BJ (cell line): Measurements from ENCODE around the gene SBSN. TPM values are rescaled to one million over a fixed set of nuclear protein-coding genes. Genes with fewer than 3 reads are reported as not detected.

Experiments
- CTCF ChIA-PET: fragments of 350-600 bp; formaldehyde crosslinking; extraction: SDS; loops from one replicate; lab custom pipeline; 2021; ENCODE audit warnings: antibody characterized with exemption, inconsistent platforms; lab: Yijun Ruan, JAX
- POLR2A ChIA-PET: fragments of 300-600 bp; sonication (Branson Sonifier 250); formaldehyde crosslinking; extraction: SDS; loops from one replicate; lab custom pipeline; 2021; ENCODE audit warnings: antibody characterized with exemption; lab: Charles Lee
- DNase-seq: peaks from one replicate; pipeline ENCODE4 v3.0.0-alpha.2; 2011; ENCODE audit warnings: low read depth
- H3K27me3 ChIP-seq: 2 replicates; pipeline ENCODE4 v1.6.0; 2011; ENCODE audit warnings: low read length; ENCODE audit not compliant: control insufficient read depth, insufficient read depth
- H3K36me3 ChIP-seq: 2 replicates; pipeline ENCODE4 v1.5.1; 2011; ENCODE audit warnings: low read length; ENCODE audit not compliant: control insufficient read depth, insufficient read depth
- H3K4me3 ChIP-seq: 2 replicates; pipeline ENCODE4 v1.5.1; 2011; ENCODE audit warnings: low read depth, mild to moderate bottlenecking, control low read depth, low read length
- polyA plus RNA-seq: library from polyadenylated mRNA; depleted of rRNA; stranded (reverse); fragments of >200 nt; gene quantifications from 2 replicates; pipeline ENCODE4 v1.2.3, GENCODE V29; 2011
- TF ChIP-seq, protein P1 (sequence below): IDR thresholded peaks from 2 replicates; pipeline ENCODE4 v1.5.1; 2011; ENCODE audit warnings: low read depth, mild to moderate bottlenecking, control low read depth, inconsistent platforms, low read length, moderate library complexity; ENCODE audit not compliant: insufficient read depth

SBSN gene
- polyA plus RNA-seq, 1 experiment = 1.6 TPM

DNA sequence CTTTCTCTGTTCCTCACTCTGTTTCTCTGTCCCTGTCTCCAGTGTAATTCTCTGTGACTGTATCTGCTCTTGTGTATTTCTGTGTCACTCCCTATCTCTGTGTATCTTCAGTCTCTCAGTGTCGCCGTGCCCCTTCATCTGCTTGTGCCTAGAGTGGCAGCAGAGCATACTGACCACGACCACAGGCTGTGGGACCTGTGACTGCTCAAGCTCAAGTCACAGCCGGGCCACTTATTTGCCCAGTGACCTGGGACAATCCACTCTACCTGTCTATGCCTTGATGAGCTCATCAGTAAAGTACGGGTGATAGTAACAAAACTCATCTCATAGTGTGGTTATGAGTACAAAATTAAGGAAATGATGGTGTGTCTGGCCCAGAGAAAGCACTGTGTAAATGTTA lies 26.0 kb upstream of the SBSN start:
- Histone ChIP-seq H3K4me3 (no peak overlapping the region), H3K27me3 (peaks cover 6% of the 10 kb centered on the region), H3K36me3 (no peaks in the 10 kb centered on the region)
- ChIA-PET CTCF (no interaction called here), POLR2A (no interaction called here)
- TF ChIP-seq, protein P1, sequence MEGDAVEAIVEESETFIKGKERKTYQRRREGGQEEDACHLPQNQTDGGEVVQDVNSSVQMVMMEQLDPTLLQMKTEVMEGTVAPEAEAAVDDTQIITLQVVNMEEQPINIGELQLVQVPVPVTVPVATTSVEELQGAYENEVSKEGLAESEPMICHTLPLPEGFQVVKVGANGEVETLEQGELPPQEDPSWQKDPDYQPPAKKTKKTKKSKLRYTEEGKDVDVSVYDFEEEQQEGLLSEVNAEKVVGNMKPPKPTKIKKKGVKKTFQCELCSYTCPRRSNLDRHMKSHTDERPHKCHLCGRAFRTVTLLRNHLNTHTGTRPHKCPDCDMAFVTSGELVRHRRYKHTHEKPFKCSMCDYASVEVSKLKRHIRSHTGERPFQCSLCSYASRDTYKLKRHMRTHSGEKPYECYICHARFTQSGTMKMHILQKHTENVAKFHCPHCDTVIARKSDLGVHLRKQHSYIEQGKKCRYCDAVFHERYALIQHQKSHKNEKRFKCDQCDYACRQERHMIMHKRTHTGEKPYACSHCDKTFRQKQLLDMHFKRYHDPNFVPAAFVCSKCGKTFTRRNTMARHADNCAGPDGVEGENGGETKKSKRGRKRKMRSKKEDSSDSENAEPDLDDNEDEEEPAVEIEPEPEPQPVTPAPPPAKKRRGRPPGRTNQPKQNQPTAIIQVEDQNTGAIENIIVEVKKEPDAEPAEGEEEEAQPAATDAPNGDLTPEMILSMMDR = no peak
- DNase-seq = no peak

DNA sequence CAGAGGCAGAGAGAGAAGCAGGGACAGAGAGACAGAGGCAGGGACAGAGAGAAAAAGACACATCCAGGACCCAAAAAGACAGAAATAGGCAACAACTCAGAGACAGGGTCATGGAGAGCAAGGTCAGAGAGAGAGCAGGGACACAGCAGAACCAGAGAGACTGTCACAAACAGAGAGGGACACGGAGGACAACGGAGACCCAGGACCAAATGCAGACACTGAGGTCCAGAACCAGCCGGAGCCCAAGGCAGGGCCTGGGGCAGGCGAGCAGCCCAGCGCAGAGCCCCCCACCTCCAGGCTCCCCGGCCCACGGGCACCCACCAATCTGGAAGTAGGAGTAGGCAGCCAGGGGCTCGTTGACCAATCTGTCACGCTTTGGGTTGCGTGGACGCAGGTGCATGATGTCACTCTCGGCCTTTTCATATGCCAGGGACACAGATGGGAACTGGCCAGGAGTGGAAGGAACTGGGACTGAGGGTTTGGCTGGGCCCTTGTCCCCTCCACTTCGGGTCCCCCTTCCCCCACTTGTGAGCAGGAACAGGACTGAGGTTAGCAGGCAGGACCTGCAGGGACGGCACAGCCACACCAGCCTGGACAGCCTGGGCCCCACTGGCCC lies 25.4 kb upstream of the SBSN start:
- no peak for DNase-seq
- ChIA-PET POLR2A (no interaction called here), CTCF (interaction anchor here (2.3 kb wide), 1 partner anchor 43 kb away, joined by 6 read pairs; no protein-coding TSS in a partner anchor)
- TF ChIP-seq, protein P1 = no peak
- no peak overlapping the region for H3K4me3 ChIP-seq
- peaks cover 3% of the 10 kb centered on the region; the same call in 1 of the 2 replicates for H3K27me3 ChIP-seq
- H3K36me3 ChIP-seq = no peaks in the 10 kb centered on the region

DNA sequence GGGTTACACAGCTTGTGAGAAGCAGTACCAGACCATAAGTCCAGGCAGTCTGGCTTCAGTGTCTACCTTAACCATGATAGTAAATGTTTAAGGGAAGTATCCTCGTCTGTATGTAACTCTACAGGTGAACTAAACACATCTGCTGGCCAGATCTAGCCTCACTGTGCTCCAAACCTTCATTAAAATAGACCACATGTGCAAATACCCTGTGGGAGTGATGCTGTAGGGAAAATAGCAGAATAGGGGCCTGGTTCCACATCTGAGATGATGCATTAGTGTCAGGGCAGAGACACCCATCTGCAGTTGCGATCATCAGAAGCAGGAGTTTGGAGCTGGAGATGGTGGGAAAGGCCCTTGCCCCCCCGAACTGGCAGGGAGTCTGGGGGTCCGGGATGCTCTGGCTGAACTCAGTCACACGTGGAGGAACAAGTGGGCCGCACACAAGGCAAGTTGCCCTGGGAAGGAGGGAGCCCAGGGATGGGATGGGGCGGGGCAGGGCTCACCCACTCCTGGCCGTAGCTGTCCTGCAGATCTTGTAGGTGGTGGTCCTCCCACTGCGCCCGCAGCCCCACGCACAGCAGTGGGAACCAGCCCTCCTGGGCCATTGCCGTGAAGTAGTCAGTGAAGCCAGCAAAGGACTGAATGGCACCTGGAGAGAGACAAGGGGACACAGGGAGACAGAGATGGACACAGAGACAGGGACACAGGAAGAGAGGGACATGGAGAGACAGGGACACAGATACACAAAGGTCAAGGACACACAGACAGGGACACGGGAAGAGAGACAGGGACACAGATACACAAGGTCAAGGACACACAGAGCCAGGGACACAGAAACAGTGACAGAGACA lies 24.6 kb upstream of the SBSN start:
- ChIA-PET CTCF (interaction anchor here (2.3 kb wide), 1 partner anchor 42 kb away, joined by 6 read pairs; no protein-coding TSS in a partner anchor), POLR2A (no interaction called here)

DNA sequence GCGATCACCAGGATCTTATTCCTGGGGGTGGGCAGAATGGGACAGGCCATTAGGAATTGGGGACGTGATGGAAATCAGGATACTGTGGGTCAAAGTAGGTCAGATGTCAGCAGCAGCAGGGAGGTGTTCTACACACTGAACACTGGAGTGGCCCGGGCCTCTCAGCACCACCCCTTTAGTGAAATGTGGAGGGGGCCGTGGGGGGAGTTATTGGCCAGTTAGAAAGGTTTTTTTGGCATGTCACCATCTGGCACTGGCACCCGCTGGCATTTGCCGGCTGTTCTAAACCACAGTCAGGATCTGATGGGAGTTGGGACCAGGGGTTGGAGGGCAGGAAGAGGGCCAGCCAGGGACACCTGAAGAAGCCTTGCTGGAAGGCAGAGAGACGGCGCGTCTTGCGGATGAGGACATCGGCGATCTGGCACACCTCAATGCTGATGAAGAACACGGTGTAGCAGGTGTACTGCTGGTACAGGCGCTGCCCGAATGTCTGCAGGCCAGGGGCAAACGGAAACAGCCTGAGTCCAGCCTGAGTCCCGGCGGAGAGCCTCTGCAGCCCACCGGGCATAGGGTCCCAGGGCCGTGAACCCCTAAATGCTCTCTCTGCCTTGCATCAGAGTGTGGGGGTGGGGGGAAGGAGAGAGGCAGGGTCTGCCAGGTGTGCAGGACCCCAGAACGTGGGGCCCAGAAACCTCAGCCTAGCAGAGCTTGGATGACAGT lies 23.1 kb upstream of the SBSN start:
- ChIA-PET POLR2A (no interaction called here), CTCF (interaction anchor here (0.6 to 2.3 kb wide), 2 partner anchors 28 to 41 kb away, joined by 3 to 6 read pairs; no protein-coding TSS in a partner anchor)
- Histone ChIP-seq H3K36me3 (peaks cover 1% of the 10 kb centered on the region; the same call in 1 of the 2 replicates), H3K27me3 (peaks cover 3% of the 10 kb centered on the region; the same call in 1 of the 2 replicates), H3K4me3 (no peak overlapping the region)
- DNase-seq = no peak
- TF ChIP-seq, protein P1 = no peak

More for the DNA sequence above, 24.6 kb upstream of the SBSN start:
- TF ChIP-seq, protein P1 = no peak
- H3K27me3 ChIP-seq = peaks cover 3% of the 10 kb centered on the region; the same call in 1 of the 2 replicates
- no peaks in the 10 kb centered on the region for H3K36me3 ChIP-seq
- no peak overlapping the region for H3K4me3 ChIP-seq
- DNase-seq = no peak
